H9 (cell line): ENCODE results near the gene HS3ST4. TPM values are rescaled to one million over a fixed set of nuclear protein-coding genes. Genes with fewer than 3 reads are reported as not detected.
A peak's percentile ranks its signal among the peaks of the same experiment; 100 is the strongest.

Source experiments
- DNase-seq: peaks from one replicate; pipeline ENCODE4 v3.0.0-alpha.2; 2017
- H2AFZ ChIP-seq: one replicate; pipeline ENCODE4 v1.6.1; 2013; ENCODE audit warnings: mild to moderate bottlenecking, low read length, control low read depth, moderate library complexity
- H2AK5ac ChIP-seq: 2 replicates; pipeline ENCODE4 v1.6.1; 2013; ENCODE audit warnings: low read length, control low read depth, mixed read lengths; ENCODE audit not compliant: insufficient read length
- H2BK120ac ChIP-seq: one replicate; pipeline ENCODE4 v1.6.1; 2013; ENCODE audit warnings: low read depth, mild to moderate bottlenecking, low read length, control low read depth, inconsistent platforms; ENCODE audit not compliant: poor library complexity, severe bottlenecking
- H2BK12ac ChIP-seq: 2 replicates; pipeline ENCODE4 v1.6.1; 2013; ENCODE audit warnings: low read length, control low read depth, mixed read lengths, low read depth; ENCODE audit not compliant: insufficient read length
- H2BK15ac ChIP-seq: 2 replicates; pipeline ENCODE4 v1.6.1; 2013; ENCODE audit warnings: low read depth, low read length, control low read depth
- H2BK20ac ChIP-seq: one replicate; pipeline ENCODE4 v1.6.1; 2013; ENCODE audit warnings: low read depth, mild to moderate bottlenecking, low read length, control low read depth, inconsistent platforms; ENCODE audit not compliant: poor library complexity, severe bottlenecking
- H2BK5ac ChIP-seq: 2 replicates; pipeline ENCODE4 v1.6.1; 2013; ENCODE audit warnings: low read length, control low read depth, mixed read lengths; ENCODE audit not compliant: insufficient read length
- H3K14ac ChIP-seq: 2 replicates; pipeline ENCODE4 v1.6.1; 2013; ENCODE audit warnings: low read length, control low read depth; ENCODE audit not compliant: insufficient read depth
- H3K18ac ChIP-seq: 2 replicates; pipeline ENCODE4 v1.6.1; 2013; ENCODE audit warnings: low read depth, mild to moderate bottlenecking, mixed read lengths, low read length, control low read depth; ENCODE audit not compliant: insufficient read length
- H3K23ac ChIP-seq: 2 replicates; pipeline ENCODE4 v1.6.1; 2013; ENCODE audit warnings: low read length, control low read depth, mixed read lengths, low read depth; ENCODE audit not compliant: insufficient read length
- H3K23me2 ChIP-seq: 2 replicates; pipeline ENCODE4 v1.6.1; 2013; ENCODE audit warnings: low read depth, mild to moderate bottlenecking, mixed read lengths, low read length, control low read depth; ENCODE audit not compliant: insufficient read length, poor library complexity, severe bottlenecking
- H3K27ac ChIP-seq: 2 replicates; pipeline ENCODE4 v1.5.1; 2013; ENCODE audit warnings: low read length, control low read depth, mixed read lengths, low read depth; ENCODE audit not compliant: insufficient read length
- H3K27me3 ChIP-seq: 2 replicates; pipeline ENCODE4 v1.6.1; 2013; ENCODE audit warnings: low read length, control low read depth, inconsistent platforms; ENCODE audit not compliant: insufficient read depth
- H3K4ac ChIP-seq: 2 replicates; pipeline ENCODE4 v1.6.1; 2013; ENCODE audit warnings: low read depth, mild to moderate bottlenecking, control low read depth, inconsistent platforms, low read length, moderate library complexity
- H3K4me1 ChIP-seq: 2 replicates; pipeline ENCODE4 v1.6.1; 2013; ENCODE audit warnings: low read length, control low read depth, inconsistent platforms; ENCODE audit not compliant: insufficient read depth
- H3K4me2 ChIP-seq: 2 replicates; pipeline ENCODE4 v1.6.1; 2013; ENCODE audit warnings: low read length, control low read depth, mixed read lengths; ENCODE audit not compliant: insufficient read length, insufficient read depth
- H3K56ac ChIP-seq: 2 replicates; pipeline ENCODE4 v1.6.1; 2013; ENCODE audit warnings: low read depth, mild to moderate bottlenecking, mixed read lengths, low read length, control low read depth; ENCODE audit not compliant: insufficient read length
- H3K79me1 ChIP-seq: 2 replicates; pipeline ENCODE4 v1.6.1; 2013; ENCODE audit warnings: low read depth, mild to moderate bottlenecking, moderate library complexity, low read length, control low read depth, inconsistent platforms; ENCODE audit not compliant: insufficient read depth, poor library complexity, severe bottlenecking
- H3K79me2 ChIP-seq: 2 replicates; pipeline ENCODE4 v1.6.1; 2013; ENCODE audit warnings: low read length, control low read depth, inconsistent platforms; ENCODE audit not compliant: insufficient read depth
- H3K9ac ChIP-seq: 2 replicates; pipeline ENCODE4 v1.6.1; 2013; ENCODE audit warnings: low read length, control low read depth, mixed read lengths; ENCODE audit not compliant: insufficient read length; ENCODE audit errors: extremely low read depth
- H3K9me3 ChIP-seq: one replicate; pipeline ENCODE4 v1.6.1; 2013; ENCODE audit warnings: low read depth, low read length, inconsistent platforms; ENCODE audit not compliant: control insufficient read depth
- H3T11ph ChIP-seq: one replicate; pipeline ENCODE4 v1.6.1; 2013; ENCODE audit warnings: mild to moderate bottlenecking, low read length, control low read depth, inconsistent platforms
- H4K20me1 ChIP-seq: one replicate; pipeline ENCODE4 v1.6.1; 2013; ENCODE audit not compliant: control insufficient read depth, insufficient read length, insufficient read depth
- H4K5ac ChIP-seq: 2 replicates; pipeline ENCODE4 v1.6.1; 2013; ENCODE audit warnings: low read depth, mild to moderate bottlenecking, mixed read lengths, low read length, control low read depth; ENCODE audit not compliant: insufficient read length
- H4K8ac ChIP-seq: replicated peaks from 2 replicates; pipeline ENCODE4 v1.6.1; 2013; ENCODE audit warnings: low read length, control low read depth, mixed read lengths, low read depth; ENCODE audit not compliant: insufficient read length
- H4K91ac ChIP-seq: 2 replicates; pipeline ENCODE4 v1.6.1; 2013; ENCODE audit warnings: low read depth, mild to moderate bottlenecking, moderate library complexity, mixed read lengths, low read length, control low read depth; ENCODE audit not compliant: insufficient read length
- H3K27ac Mint-ChIP-seq, 3 experiments: 2 replicates in 2 of 3; 3 replicates in 1 of 3; pipeline ENCODE4 v1.8.0; 2020 to 2021; ENCODE audit warnings: mixed read lengths in 3 of 3, mild to moderate bottlenecking in 1 of 3, moderate library complexity in 1 of 3
- H3K27me3 Mint-ChIP-seq: 2 replicates; pipeline ENCODE4 v1.8.0; 2021; ENCODE audit warnings: low read depth, mild to moderate bottlenecking, moderate library complexity, mixed read lengths
- H3K36me3 Mint-ChIP-seq, 3 experiments: 2 replicates in 2 of 3; 3 replicates in 1 of 3; pipeline ENCODE4 v1.8.0; 2020 to 2021; ENCODE audit warnings: low read depth in 3 of 3, mixed read lengths in 3 of 3; ENCODE audit not compliant: insufficient read depth in 1 of 3
- H3K4me1 Mint-ChIP-seq, 2 experiments: 2 replicates each; pipeline ENCODE4 v1.8.0; 2020; ENCODE audit warnings: mixed read lengths in 2 of 2
- H3K4me3 Mint-ChIP-seq, 2 experiments: 2 replicates in 1 of 2; 3 replicates in 1 of 2; pipeline ENCODE4 v1.8.0; 2020 to 2021; ENCODE audit warnings: mild to moderate bottlenecking in 2 of 2, mixed read lengths in 2 of 2, moderate library complexity in 1 of 2
- H3K9me3 Mint-ChIP-seq, 2 experiments: 2 replicates in 1 of 2; 3 replicates in 1 of 2; pipeline ENCODE4 v1.8.0; 2020; ENCODE audit warnings: mild to moderate bottlenecking in 2 of 2, mixed read lengths in 2 of 2, moderate library complexity in 1 of 2
- CTCF ChIP-seq: fragments of 200-600 bp; sonication (generic); conservative IDR thresholded peaks from 3 replicates; pipeline ENCODE4 v1.8.0; 2021; ENCODE audit warnings: antibody characterized with exemption, mild to moderate bottlenecking
- WGBS: extraction: QIAGEN DNeasy Blood & Tissue Kit; methylation state at CpG from one replicate; pipeline ENCODE4 v1.1.7; 2013; ENCODE audit warnings: missing lambda C conversion rate, low lambda C conversion rate, mixed read lengths; ENCODE audit not compliant: insufficient read length; ENCODE audit errors: extremely low coverage; 5-methylcytosine and 5-hydroxymethylcytosine counted together
- total RNA-seq: library from RNA; stranded (reverse); gene quantifications from 2 replicates; pipeline ENCODE4 v1.2.1, GENCODE V29; 2021

HS3ST4 gene
- total RNA-seq, 1 experiment from 2014 or later = 1.7 TPM

DNA sequence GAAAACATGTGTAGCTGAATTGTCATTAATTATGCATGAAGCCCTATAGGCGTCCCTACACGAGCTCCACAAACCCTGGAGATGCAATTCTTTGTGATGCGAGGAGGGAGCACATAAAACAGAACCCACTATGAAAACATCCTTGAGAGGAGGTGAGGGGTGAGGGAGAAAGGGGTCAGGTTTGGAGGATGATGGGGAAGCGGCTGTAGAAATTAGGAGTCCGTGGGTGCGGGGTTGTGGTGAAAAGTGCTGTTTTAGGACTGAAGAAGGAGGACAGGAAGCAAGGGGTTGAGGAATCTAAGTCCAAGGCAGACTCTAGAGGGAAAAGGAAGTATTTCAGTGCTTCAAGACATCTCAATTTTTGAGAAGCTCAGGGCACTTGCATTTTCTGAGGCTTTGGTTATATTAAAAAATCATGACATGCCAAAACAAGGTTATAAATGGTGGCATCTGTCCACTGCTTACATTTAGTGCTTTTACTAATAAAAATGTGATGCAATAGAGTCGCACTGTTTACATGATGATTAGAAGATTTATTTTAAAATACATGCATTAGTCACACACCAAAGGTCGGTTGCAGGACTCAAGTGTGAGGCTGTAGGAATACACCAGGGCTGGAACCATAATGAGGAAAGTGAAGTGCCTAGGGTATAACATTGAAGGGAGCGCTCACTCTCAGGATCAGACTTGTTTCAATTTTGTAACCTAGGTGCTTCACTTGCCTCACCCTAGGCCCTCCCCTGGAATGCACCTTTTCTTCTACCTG is 379.5 kb downstream of the HS3ST4 start:
- Histone ChIP-seq H3K9ac (no peak overlapping the region), H4K8ac (no peak overlapping the region), H2AFZ (no peak overlapping the region), H3K79me1 (no peaks in the 10 kb centered on the region), H3K14ac (peak overlapping the region; percentile 70; the same call in 1 of the 2 replicates), H3K27ac (peak overlapping the region; percentile 60), H3K4me2 (no peak overlapping the region), H3K56ac (no peak overlapping the region), H3K23ac (no peak overlapping the region), H2BK15ac (no peak overlapping the region), H4K91ac (no peak overlapping the region), H3K9me3 (no peaks in the 10 kb centered on the region), H2BK20ac (no peak overlapping the region), H3K4me1 (peaks cover 6% of the 10 kb centered on the region; the same call in 1 of the 2 replicates), H2AK5ac (no peak overlapping the region), H3K4ac (no peak overlapping the region; the same call in 1 of the 2 replicates), H2BK5ac (no peak overlapping the region), H2BK120ac (peak overlapping the region; percentile 14), H3K23me2 (no peaks in the 10 kb centered on the region), H4K5ac (no peak overlapping the region), H2BK12ac (no peak overlapping the region), H4K20me1 (no peaks in the 10 kb centered on the region), H3T11ph (peak overlapping the region; percentile 96), H3K18ac (peak overlapping the region; percentile 92), H3K79me2 (no peaks in the 10 kb centered on the region), H3K27me3 (no peaks in the 10 kb centered on the region)
- no peak for DNase-seq
- H3K36me3 Mint-ChIP-seq = 0 out of 7 replicates have a peak, but pooled peaks cover 0 to 4% (median 0%) of the 10 kb centered on the region in 3 experiments
- no peaks in the 10 kb centered on the region; the same call in 1 of the 2 replicates for H3K27me3 Mint-ChIP-seq
- no CpG with 5 or more reads among the region's 9 CpGs for WGBS
- no peak for TF ChIP-seq CTCF
- peak overlapping the region in 1 of 3 experiments; percentile 89; a peak in 2 of 7 replicates for H3K27ac Mint-ChIP-seq
- peaks cover 22 to 28% of the 10 kb centered on the region in 2 experiments for H3K4me1 Mint-ChIP-seq
- H3K9me3 Mint-ChIP-seq = peaks cover 0 to 1% of the 10 kb centered on the region in 2 experiments; a peak in 3 of 5 replicates
- H3K4me3 Mint-ChIP-seq = peak overlapping the region in 1 of 2 experiments; percentile 7; a peak in 2 of 5 replicates
